ENCODE measurements around the gene NOTCH1.

- TF ChIP-seq CTCF (IDR thresholded peaks at IDR 0.05): no peak
- TF ChIP-seq POLR2A (IDR thresholded peaks at IDR 0.05): no peak
Observed at GRCh38 chr9:136508729-136509500, 36.9 kb downstream of the NOTCH1 start.

Data from thyroid gland (tissue), 4 donors.